ENCODE data around the gene MCEMP1. TPM values are rescaled to one million over a fixed set of nuclear protein-coding genes. Genes with fewer than 3 reads are reported as not detected.

The MCEMP1 gene
- total and polyA plus RNA-seq, 3 donors from 2014 or later: not detected

DNA sequence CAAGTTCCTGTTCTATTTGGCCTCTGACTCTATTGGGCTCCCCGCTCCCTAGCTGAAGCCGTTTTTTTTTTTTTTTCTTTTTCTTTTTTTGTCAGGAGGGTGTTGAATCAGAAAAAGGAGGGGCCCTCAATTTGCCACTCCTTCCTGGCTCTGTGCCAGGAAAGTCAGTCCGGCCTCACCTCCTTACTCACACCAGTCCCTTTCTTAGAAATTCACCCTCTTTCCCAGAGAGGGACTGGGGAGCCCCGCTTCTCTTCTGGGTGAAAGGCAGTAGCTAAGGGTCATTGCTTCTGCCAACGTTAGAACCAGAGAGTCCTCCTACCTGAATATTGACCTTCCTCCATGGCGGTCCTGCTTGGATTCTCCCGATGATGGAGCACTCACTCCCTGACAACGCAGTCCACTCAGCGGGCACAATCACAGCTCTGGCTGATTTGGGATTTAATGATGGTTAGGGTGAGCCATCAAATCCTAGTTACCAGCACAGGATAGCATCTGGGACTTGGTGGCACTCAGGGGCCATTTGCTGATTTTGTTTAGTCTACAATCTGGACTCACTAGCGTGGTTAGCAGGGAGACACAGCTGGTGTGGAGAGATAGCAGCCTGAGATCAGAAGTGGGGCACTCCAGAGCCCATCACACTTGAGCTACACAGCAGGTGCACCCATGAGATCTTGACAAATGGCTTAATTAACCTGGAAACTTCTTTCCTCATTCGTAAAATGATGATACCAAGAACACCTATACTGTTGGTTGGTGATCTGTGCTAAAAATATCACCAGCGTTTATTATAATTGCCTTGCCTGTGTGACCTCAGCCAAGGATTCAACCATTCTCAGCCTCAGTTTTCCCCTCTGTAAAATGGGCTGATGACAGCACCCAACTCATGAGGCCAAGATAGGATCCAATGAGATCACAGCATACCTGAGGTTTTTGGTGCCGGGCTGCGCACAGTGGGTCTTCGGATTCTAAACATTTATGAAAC is 22.8 kb downstream of the MCEMP1 start:
- no peak overlapping the region for H3K27ac ChIP-seq
- DNase-seq: no peak
- intact Hi-C loops (cut with DNase I; ENCODE audit: low total_unique reads): no loop called here
- 64 to 66% methylated on average over 12 to 15 of the region's 15 CpGs for WGBS, 2 donors
- no peaks in the 10 kb centered on the region for H3K36me3 ChIP-seq (ENCODE audit: low read depth, missing control alignments)
- H3K4me3 ChIP-seq: no peak overlapping the region
- no peaks in the 10 kb centered on the region for H3K4me1 ChIP-seq
- no peak for TF ChIP-seq POLR2A (IDR thresholded peaks at IDR 0.05)
- no peaks in the 10 kb centered on the region for H3K27me3 ChIP-seq
- no peaks in the 10 kb centered on the region for H3K9me3 ChIP-seq

DNA sequence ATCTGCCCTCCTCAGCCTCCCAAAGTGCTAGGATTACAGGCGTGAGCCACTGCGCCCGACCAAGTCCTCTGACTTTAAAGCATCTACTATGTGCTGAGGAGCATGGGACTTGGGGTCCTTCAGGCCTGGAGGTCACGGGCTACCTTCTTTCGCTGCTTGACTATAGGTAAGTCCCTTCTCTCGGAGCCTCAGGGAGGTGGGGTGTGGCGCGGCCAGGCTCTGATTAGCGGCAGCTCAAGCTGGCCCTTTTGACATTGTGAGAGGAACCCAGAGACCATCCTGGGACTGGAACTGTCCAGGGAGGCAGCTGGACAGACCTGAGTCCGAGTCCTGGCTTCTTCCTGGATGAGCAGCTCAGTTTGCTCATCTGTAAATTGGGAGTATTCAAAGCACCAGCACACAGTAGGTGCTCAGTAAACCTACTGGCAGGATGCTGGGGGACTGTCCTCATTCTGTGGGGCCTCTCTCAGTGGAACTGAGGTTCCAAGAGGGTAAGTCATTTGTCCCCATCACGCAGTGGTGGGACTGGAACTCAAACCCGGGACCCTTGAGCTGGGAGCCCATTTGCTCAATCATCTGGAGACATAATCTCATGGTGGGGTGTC is 24.3 kb downstream of the MCEMP1 start:
- 86 to 90% methylated on average over 10 of the region's 12 CpGs for WGBS, 2 donors
- intact Hi-C loops (cut with DNase I; ENCODE audit: low total_unique reads): no loop called here
- Histone ChIP-seq H3K9me3 (no peaks in the 10 kb centered on the region), H3K4me3 (no peak overlapping the region), H3K27me3 (no peaks in the 10 kb centered on the region), H3K27ac (no peak overlapping the region), H3K4me1 (no peaks in the 10 kb centered on the region), H3K36me3 (ENCODE audit: low read depth, missing control alignments) (no peaks in the 10 kb centered on the region)
- no peak for TF ChIP-seq POLR2A (IDR thresholded peaks at IDR 0.05)
- TF ChIP-seq, protein P1, sequence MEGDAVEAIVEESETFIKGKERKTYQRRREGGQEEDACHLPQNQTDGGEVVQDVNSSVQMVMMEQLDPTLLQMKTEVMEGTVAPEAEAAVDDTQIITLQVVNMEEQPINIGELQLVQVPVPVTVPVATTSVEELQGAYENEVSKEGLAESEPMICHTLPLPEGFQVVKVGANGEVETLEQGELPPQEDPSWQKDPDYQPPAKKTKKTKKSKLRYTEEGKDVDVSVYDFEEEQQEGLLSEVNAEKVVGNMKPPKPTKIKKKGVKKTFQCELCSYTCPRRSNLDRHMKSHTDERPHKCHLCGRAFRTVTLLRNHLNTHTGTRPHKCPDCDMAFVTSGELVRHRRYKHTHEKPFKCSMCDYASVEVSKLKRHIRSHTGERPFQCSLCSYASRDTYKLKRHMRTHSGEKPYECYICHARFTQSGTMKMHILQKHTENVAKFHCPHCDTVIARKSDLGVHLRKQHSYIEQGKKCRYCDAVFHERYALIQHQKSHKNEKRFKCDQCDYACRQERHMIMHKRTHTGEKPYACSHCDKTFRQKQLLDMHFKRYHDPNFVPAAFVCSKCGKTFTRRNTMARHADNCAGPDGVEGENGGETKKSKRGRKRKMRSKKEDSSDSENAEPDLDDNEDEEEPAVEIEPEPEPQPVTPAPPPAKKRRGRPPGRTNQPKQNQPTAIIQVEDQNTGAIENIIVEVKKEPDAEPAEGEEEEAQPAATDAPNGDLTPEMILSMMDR (IDR thresholded peaks at IDR 0.05): no peak
- DNase-seq: no peak

DNA sequence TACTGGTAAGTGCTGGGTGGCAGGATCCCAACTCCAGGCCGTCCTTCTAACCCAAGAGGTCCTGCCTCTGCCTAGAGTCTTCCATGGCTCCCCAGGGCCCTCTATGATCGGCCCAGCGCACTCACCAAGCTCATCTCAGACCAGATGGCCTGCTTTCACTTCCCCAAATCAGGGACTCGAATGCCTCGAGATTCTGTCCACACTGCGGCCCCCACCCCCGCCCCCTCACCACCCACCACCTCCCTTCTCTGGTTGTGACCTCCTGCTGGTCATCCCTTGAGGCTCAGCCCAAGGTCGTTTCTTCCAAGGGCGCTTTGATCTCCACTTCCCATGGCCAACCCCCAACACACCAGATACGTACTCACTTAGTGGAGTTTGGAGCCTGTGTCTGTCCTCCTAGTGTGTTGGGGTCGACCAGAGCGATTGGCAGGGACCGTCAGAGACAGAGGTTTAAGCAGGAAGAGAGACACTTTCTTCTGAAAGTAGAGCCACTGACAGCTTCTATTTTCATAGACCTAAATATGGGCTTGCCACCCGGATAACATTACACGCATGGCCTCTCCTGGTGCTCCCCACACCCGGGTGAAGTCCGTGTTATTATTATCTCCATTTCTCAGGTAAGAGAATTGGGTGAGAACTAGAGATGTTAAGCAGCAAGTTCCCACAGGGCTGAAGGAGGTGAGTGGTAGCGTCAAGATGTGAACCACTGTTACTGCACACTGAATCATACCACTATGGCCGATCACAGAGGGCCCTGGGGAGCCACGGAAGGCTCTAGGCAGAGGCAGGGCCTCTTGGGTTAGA is 25.0 kb downstream of the MCEMP1 start, which contains the start of gene FCER2:
TSS of gene FCER2 (minus strand) at position 478 of the 804 bp plus-strand sequence. CDS start 2,371 bp downstream, outside the sequence.
- intact Hi-C loops (cut with DNase I; ENCODE audit: low total_unique reads): no loop called here
- no peaks in the 10 kb centered on the region for H3K9me3 ChIP-seq
- H3K4me3 ChIP-seq: no peak within 1 kb of the TSS
- H3K4me1 ChIP-seq: no peaks in the 10 kb centered on the region
- no peak for DNase-seq
- H3K36me3 ChIP-seq (ENCODE audit: low read depth, missing control alignments): no peaks in the 10 kb centered on the region
- 54 to 62% methylated on average over 18 to 20 of the region's 20 CpGs for WGBS, 2 donors
- no peak within 1 kb of the TSS for H3K27ac ChIP-seq
- no peaks in the 10 kb centered on the region for H3K27me3 ChIP-seq
- TF ChIP-seq, protein P1 (IDR thresholded peaks at IDR 0.05): no peak
- no peak for TF ChIP-seq POLR2A (IDR thresholded peaks at IDR 0.05)

DNA sequence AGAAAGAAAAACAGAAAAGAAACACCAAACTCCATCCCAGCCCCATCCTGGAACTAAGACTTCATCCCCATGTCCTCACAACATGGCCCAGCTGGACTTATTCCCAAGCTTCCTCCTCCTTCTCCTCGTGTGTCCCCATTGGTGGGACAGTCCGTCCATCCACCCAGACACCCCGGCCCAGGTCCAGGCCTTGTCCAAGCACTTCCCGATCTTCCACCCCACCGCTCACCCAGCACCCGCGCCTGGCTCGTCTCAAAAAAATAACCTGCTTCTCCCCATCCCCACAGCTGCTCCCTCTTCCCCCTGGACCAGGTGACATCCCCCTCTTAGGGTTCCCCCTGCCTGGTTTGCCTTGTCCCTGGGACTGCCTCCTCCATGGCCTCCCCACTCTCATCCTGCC is 26.4 kb downstream of the MCEMP1 start:
- TF ChIP-seq POLR2A (IDR thresholded peaks at IDR 0.05): no peak
- H3K4me3 ChIP-seq: no peak overlapping the region
- no peaks in the 10 kb centered on the region for H3K27me3 ChIP-seq
- intact Hi-C loops (cut with DNase I; ENCODE audit: low total_unique reads): no loop called here
- no peaks in the 10 kb centered on the region for H3K9me3 ChIP-seq
- WGBS, 2 donors: 76 to 79% methylated on average over 8 of the region's 8 CpGs
- no peak overlapping the region for H3K27ac ChIP-seq
- H3K36me3 ChIP-seq (ENCODE audit: low read depth, missing control alignments): no peaks in the 10 kb centered on the region
- DNase-seq: no peak
- no peaks in the 10 kb centered on the region for H3K4me1 ChIP-seq

DNA sequence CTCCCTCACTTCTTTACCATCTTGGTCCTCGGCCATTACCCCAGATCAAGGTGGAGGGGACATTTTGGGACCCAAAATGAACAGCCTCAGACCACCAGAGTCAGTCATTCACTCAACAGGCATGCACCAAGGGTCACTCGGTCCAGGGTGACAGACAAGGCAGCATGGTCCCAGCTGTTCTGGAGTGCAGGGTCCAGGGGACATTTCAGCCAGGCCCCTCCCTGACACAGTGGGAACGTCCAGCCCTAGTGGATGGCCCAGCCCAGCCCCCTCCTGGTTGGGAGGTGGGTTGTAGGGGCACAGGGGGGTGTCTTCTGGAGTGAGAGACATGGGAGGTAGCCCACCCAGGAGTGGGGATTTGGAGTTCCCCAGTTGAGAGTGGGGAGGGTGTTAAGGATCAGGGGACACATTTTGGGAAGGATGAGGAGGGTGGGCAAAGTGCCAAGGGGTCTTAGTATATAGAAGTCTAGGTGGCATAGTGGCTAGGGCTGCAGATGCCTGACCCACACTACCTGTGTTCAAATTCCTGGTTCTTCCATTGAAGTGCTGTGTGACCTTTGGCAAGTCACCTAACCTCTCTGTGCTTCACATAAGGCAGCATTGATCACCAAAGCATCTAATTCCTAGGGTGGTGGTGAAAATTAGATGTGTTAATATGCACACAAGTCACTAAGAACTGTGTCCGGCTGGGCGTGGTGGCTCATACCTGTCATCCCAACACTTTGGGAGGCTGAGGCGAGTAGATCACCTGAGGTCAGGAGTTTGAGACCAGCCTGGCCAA is 27.6 kb downstream of the MCEMP1 start:
- H3K36me3 ChIP-seq (ENCODE audit: low read depth, missing control alignments): no peaks in the 10 kb centered on the region
- DNase-seq: no peak
- intact Hi-C loops (cut with DNase I; ENCODE audit: low total_unique reads): no loop called here
- no peaks in the 10 kb centered on the region for H3K27me3 ChIP-seq
- H3K4me3 ChIP-seq: no peak overlapping the region
- H3K9me3 ChIP-seq: no peaks in the 10 kb centered on the region
- 81 to 100% methylated on average over 1 to 6 of the region's 6 CpGs for WGBS, 2 donors
- no peaks in the 10 kb centered on the region for H3K4me1 ChIP-seq
- H3K27ac ChIP-seq: no peak overlapping the region
- TF ChIP-seq, protein P1 (IDR thresholded peaks at IDR 0.05): no peak
- no peak for TF ChIP-seq POLR2A (IDR thresholded peaks at IDR 0.05)
